Endothelial cell of umbilical vein (primary cell): ENCODE data around the gene SNRPA.

Experiments used
- EZH2 ChIP-seq: IDR thresholded peaks from 2 replicates; pipeline ENCODE4 v1.6.1; 2012; ENCODE audit warnings: borderline replicate concordance, low read depth, mild to moderate bottlenecking, moderate library complexity, low read length, inconsistent platforms; ENCODE audit not compliant: severe bottlenecking
- GATA2 ChIP-seq: IDR thresholded peaks from 2 replicates; pipeline ENCODE4 v1.7.0; 2011; ENCODE audit warnings: low read depth, mild to moderate bottlenecking, moderate library complexity, mixed read lengths, low read length; ENCODE audit not compliant: insufficient read length, insufficient read depth
- JUN ChIP-seq: IDR thresholded peaks from 2 replicates; pipeline ENCODE4 v1.6.1; 2011; ENCODE audit warnings: borderline replicate concordance, low read depth; ENCODE audit not compliant: insufficient read length, insufficient read depth
- MAX ChIP-seq: IDR thresholded peaks from 2 replicates; pipeline ENCODE4 v1.6.1; 2011; ENCODE audit not compliant: insufficient read depth, insufficient read length
- POLR2A ChIP-seq: IDR thresholded peaks from 2 replicates; pipeline ENCODE4 v1.6.1; 2012; ENCODE audit warnings: low read depth, mild to moderate bottlenecking, control low read depth, low read length
- POLR2AphosphoS5 ChIP-seq: IDR thresholded peaks from 2 replicates; pipeline ENCODE4 v1.6.1; 2012; ENCODE audit warnings: low read depth, mild to moderate bottlenecking, control low read depth, low read length, moderate library complexity; ENCODE audit not compliant: insufficient read depth
- TF ChIP-seq, protein P1 (sequence below), 2 donors: IDR thresholded peaks; 1 replicate in 1 of 2; 2 replicates in 1 of 2; pipeline ENCODE4 v1.5.1; 2011; ENCODE audit warnings: low read length in 2 of 2, mild to moderate bottlenecking in 2 of 2, moderate library complexity in 2 of 2, control low read depth in 1 of 2, inconsistent platforms in 1 of 2, low read depth in 1 of 2; ENCODE audit not compliant: insufficient read depth in 1 of 2; ENCODE audit errors: extremely low read depth in 1 of 2

DNA sequence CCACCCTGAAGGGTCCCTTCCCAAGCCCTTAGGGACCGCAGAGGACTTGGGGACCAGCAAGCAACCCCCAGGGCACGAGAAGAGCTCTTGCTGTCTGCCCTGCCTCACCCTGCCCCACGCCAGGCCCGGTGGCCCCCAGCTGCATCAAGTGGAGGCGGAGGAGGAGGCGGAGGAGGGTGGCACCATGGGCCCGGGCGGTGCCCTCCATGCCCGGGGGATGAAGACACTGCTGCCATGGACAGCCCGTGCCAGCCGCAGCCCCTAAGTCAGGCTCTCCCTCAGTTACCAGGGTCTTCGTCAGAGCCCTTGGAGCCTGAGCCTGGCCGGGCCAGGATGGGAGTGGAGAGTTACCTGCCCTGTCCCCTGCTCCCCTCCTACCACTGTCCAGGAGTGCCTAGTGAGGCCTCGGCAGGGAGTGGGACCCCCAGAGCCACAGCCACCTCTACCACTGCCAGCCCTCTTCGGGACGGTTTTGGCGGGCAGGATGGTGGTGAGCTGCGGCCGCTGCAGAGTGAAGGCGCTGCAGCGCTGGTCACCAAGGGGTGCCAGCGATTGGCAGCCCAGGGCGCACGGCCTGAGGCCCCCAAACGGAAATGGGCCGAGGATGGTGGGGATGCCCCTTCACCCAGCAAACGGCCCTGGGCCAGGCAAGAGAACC, 49.5 kb downstream of the SNRPA start:
- TF ChIP-seq POLR2A (no peak), EZH2 (no peak), GATA2 (no peak), MAX (no peak), JUN (no peak), POLR2AphosphoS5 (no peak)
- TF ChIP-seq, protein P1, sequence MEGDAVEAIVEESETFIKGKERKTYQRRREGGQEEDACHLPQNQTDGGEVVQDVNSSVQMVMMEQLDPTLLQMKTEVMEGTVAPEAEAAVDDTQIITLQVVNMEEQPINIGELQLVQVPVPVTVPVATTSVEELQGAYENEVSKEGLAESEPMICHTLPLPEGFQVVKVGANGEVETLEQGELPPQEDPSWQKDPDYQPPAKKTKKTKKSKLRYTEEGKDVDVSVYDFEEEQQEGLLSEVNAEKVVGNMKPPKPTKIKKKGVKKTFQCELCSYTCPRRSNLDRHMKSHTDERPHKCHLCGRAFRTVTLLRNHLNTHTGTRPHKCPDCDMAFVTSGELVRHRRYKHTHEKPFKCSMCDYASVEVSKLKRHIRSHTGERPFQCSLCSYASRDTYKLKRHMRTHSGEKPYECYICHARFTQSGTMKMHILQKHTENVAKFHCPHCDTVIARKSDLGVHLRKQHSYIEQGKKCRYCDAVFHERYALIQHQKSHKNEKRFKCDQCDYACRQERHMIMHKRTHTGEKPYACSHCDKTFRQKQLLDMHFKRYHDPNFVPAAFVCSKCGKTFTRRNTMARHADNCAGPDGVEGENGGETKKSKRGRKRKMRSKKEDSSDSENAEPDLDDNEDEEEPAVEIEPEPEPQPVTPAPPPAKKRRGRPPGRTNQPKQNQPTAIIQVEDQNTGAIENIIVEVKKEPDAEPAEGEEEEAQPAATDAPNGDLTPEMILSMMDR (IDR thresholded peaks at IDR 0.05; ENCODE audit: extremely low read depth in 1 of 2, insufficient read depth in 1 of 2, low read depth in 1 of 2, low read length in 2 of 2), result no peak
